GF-D8 (cell line): ENCODE results near the gene VSIR.

Experiments used
- DNase-seq: peaks from one replicate; lab custom pipeline; 2025; lab: John Stamatoyannopoulos, UW

VSIR gene

DNA sequence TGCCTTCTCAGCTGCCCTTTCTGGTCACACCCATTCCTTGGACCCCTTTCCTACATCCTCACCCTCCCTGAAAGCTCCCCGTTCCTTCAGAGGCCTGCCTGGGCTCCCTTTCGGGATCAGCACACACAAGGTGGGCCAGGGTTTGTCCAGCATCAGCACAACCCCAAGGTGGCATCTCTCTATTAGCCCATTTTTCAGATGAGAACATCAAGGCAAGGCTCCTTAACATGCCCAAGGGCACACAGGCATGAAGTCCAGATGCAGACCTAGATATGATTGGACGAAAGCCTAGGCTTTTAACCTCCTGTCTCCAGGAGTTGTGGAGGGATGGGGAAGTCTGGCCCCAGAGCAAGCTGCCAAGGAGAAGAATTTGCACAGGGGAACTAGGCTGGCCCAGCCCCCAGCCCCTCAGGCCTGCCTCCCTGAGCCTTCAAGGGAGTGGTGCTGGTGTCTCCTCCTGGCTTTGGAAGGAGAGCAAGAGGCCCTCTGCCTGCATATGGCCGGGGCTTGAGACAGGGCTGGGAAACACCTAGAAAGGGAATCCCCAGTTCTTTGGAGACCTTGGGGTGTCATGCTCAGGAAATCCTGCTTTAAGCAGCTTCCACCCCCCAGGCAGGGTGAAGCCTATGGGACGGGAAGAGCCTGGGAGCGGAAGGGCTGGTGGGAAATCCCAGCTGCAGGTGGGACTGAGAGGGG lies 9.0 kb upstream of the VSIR start:
- no peak for DNase-seq

DNA sequence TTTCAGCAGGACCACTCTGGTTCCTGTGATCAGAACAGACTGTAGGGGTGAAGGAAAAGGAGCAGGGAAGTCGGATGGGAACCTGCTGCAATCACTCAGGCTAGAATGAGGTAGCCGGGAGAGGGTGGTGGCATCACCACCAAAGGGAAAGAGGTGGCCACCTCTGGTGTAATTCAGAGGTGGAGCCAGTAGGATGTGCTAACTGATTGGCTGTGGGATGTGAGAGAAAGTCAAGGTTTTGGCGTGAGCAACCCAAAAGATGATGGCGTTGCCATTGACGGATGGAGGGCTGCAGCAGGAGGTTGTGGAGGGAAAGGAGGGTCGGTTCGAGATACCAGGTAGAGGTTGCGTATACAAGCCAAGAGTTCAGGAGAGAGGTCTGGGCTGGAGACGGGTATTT lies 7.4 kb upstream of the VSIR start:
- DNase-seq: no peak

DNA sequence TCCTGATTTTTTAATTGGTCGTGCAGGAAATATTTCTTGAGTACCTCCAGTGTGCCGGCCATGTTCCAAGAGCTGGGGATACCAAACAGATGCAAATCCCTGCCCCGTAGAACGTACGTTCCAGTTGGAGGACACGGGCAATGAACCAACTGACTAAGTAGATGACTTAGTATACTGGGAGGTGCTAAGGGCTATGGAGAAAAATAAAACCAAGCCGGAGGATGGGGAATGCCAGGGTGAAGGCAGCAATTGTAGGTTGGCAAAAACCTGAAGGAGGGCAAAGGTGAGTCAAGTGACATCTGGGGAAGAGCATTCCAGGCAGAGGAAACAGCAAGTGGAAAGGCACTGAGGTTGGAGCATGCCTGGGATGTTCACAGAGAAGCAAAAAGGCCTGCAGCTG lies 6.8 kb upstream of the VSIR start:
- no peak for DNase-seq

DNA sequence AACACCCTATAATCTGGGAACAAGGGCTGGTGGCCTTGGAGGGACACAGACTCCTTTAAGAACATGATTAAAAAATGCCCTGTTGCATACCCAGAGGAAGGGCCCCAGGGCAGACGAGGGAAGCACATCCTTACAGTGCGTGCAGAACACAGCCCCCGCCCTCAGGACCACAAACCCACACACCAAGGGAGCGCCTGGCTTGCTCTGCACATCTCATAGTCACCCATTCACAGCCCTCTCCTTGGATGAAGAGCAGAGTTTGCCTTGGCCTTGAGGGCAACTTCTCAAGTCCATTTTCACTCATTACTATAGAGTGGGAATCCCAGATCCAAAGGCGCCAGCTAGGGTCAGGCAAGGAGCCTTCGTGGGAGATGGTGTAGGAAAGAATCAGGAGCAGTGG lies 6.3 kb upstream of the VSIR start:
- DNase-seq: no peak

DNA sequence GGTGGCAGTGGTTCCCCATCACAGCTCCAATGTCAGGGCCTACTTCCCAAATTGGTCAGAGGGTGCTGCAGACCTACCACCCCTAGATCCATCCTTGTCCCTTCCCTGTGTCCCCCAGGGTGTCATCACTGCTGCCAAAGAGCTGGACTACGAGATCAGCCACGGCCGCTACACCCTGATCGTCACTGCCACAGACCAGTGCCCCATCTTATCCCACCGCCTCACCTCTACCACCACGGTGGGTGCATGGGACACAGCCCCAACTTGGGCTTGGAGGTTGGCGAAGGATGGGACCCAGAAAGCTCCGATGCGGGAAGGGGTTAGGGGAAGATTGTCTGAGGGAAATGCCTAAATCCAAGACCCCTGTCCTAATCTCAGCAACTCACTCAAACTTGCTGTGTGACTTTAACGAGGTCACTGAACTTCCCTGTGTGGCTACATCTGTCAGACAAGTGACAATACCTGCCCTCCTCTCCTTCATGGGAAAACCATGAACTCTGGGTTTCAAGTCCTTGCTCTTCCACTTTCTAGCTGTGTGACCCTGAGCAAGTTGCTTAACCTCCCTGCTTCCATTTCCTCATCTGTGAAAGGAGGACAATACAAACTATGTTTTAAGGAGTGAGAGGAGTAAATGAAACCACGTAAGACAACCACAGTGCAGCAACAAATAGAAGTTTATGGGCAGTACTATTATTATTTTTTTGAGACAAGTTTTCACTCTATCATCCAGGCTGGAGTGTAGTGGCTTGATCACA lies 4.9 kb upstream of the VSIR start:
- DNase-seq: no peak

DNA sequence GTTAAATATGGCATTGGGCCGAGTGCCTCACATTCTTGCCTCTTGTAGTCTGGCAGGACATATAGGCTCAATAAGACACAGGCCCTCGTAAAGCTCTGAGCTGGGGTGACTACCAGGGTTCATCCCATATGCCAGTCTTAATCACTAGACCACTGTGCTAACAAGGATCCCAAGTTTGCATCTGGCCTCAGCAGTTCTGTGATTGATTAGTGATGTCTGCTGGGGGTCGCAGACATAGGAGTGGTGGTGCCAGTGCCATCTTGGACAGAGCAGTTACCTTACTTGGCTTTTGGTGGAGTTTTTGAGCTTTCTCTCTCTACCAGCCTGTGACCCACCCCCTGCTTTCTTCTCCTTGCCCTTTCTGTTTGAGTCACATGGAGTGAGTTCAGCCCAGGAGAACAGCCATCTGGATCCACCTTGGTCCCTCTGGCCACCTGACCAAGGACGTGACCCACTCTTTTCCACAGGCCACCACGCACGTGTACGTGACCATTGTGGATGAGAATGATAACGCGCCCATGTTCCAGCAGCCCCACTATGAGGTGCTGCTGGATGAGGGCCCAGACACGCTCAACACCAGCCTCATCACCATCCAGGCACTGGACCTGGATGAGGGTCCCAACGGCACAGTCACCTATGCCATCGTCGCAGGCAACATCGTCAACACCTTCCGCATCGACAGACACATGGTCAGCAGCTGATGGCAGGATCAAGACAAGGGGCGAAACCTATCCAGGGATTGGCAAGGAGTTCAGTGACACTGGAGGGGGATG lies 4.1 kb upstream of the VSIR start:
- DNase-seq: no peak

DNA sequence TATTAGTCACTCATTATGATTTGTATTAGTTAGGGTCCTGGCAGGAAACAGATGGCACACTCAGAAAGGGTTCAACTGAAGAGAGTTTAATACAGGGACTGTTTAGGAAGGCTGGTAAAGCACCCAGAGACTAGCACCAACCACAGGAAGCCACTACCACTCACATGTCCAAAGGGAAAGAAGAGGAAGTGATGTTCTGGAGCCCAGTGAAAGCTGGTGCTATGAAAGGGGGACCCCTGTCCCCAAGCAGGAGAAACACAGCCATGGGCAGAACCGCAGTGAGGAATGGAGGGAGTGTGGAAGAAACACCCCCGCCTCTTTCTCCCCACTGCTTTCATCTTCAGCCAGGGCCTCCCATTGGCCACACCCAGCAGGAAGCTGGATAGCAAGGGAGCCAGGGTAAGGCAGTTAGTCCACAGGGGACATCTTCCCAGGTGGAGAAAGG lies 3.2 kb upstream of the VSIR start:
- DNase-seq: peak; percentile 74

DNA sequence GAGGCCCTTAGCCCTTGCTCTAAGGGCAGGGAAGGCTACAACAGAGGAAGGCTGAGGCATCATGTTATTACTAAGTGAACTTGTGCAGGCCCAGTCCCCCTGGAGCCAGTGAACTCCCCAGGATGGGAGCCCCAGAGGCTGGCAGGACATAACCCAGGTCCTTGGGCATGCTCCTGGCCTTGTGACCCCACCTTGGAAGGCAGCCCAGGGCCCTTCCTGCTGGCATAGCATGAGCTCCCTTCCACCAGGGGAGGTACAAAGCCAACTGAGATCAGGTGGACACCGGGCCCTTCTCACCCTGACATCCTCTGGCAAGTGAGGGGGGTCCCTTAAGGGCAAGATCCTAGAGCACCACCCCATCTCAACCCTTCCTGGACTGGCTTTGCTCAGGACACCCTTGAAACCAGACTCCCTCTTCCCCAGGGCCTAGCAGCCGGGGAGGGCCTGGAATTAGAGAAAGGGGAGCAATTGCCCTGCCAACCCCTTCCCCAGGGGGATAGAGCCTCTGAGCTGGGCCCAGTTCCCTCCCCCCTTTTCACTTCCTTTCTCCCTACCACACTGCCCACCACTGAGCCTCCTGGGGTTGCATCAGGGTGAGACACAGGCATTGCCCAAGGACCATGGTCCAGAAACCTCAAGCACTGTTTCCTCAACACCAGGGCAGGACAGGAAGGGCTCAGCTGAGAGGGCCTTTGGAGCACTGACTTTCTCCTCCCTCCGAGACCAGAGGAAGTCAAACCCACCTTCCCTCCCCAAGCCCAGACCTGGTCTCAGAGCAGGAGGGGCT lies 1.8 kb upstream of the VSIR start:
- DNase-seq: peak; percentile 95

DNA sequence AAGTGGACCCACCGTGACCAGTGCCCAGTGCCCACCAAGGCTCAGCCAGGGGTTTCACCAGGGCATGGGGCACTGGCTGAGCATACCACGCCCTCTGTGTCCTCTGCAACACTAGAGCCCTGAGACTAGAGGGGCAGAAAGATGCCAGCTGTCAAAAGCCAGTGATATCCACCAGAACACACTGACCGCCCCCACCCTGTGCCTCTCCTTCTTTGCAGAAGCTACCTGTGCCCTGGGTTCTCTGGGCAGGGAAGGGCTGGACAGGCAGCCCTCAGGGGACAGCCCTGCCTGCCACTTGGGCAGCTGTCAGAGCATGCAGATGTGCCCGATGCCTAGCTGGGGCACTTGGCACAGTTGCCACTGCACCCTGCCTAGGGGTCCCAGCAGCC lies 494 bp downstream of the VSIR start:
- DNase-seq: no peak

DNA sequence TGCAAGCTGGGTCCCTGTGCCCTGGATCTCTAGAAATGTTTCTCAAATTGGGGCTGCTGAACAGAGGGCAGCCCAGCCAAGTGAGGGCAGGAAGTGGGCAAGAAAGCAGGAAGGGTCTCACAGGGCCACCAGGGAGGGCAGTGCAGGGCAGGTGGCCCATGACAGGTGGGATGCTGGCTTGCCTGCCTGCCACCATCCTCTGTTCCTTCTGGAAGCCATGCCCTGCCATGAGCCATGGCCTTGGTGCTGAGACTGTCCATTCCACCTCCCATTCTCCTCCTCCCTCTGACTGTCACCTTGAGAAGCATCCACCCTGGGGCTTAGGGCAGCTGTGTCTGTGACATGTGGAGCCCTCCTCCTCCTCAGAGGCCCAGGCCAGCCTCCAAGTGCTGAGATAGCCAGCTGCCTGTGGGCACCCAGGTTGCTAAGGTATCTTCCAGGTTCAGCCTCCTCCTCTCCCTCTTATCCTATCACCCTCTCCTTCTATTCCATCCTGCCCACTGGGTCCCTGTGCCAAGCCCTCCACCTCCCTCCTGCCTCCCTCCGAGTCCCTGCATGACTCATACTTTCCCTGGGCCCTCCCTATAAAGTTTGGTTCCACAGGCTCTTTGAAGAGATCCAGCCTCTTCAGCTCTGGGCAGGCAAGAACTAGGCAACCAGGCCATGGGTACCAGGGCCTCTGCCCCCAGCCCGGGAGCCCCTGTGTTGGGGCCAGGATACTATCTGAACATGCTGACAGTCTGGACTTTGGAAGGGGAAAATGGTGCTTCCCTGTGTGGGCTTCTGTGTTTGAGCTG lies 1.3 kb downstream of the VSIR start:
- DNase-seq: no peak

DNA sequence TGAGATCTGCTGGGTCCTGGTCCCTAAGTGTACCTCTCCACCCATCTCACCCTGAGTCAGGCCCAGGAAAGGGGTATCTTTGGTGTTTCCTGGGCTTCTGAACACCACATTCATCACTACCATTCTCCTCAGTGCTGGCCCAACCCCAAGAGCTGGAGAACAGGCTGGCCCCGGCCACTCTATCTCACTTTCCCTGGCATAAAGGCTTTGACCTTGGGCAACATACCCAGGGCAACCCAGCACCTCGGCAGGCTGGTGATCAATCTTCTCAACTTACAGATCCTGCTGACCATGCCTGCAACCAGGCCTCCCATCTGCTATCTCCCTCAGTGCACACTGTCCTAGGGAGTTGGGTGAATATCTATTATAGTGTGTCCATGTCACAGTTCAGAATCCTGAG lies 2.1 kb downstream of the VSIR start:
- DNase-seq: no peak

DNA sequence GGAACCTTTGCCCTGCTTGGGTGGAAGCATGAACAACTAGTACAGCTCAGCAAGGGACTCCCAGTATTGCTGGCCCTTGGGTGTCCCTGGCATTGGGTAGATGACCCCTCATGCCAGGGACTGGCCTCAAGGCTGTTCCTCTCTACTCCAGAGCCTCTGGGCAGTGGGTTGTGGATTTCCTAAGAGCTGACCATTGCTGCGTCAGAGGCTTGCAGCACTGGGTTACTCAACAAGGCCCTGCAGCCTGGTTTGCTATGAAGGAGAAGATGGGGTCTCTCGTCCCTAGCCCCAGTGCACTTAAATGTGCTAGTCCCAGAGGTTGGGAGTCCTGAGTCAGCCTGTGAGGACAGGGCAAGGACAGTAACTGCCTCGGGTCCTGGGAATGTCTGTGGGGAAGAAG lies 2.5 kb downstream of the VSIR start:
- no peak for DNase-seq

DNA sequence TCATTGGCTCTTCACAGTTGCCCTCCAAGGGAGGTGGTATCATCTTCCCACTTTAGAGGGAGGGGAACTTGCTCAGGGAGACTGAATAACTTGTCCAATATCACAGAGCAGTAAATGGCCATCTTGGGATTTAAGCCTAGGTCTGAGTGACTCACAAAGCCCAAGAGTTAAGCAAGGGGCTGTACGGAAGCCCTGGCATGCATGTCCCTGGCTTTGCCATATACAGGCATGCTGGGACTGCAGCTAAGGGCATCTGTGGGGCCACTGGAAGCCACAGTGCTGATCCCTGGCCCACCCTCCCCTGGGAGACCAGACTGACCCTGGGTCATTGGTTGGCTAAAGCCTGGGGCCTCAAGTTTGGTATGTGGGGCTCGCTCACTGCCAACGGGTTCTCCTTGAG lies 3.1 kb downstream of the VSIR start:
- DNase-seq: no peak

DNA sequence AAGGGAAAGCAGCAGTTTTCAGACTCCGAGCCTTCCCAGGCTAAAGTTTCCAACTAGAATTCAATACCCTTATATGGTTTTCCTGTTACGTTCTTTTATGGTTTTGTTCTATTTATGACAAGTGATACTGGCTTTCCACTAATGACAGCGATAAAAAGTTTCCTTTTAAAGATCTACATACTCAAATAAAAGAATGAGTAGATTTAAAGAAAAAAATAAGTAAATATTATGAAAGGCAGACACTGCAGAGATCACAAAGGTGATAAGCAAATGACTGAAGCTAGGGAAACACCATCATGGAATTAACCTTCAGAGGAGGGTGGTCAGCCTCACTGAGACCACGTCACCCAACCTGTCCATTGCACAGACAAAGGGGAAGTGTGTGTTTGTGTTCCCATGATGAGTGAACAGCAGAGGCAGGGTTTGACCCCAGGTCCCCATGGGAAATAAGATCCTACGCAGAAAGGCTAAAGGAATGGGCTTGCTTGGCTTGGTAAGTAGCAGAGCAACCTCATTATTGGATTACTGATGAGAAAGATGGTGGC lies 4.0 kb downstream of the VSIR start:
- no peak for DNase-seq

DNA sequence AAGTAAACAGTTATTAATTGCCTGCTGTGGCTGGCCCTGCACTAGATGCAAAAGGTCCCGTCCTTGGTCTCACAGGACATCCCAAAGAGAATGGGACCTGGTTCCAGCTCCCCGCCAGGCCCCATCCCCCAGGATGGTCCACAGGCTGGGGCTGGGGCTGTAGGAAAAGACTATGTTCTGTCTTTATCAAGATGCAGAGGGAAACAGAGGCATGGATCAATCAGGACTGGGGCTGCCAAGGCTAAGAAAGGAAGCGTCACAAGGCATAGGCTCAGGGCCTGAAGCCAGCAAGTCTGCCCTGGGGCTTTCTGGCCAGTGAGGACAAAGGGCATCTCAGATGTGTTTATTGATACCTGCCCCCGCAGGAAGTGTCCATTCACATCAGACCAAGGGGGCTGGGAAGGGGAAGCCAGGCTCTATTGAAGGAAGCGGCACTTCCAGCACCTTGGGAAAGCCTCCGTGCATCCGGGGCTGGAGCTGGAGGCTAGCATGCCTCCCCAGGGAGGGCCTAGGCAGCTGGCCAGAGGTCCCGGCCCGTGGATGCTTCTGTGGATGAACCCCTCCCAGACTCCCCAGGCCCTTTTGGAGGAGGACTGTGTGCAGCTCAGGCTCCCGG lies 5.8 kb downstream of the VSIR start:
- DNase-seq: no peak

DNA sequence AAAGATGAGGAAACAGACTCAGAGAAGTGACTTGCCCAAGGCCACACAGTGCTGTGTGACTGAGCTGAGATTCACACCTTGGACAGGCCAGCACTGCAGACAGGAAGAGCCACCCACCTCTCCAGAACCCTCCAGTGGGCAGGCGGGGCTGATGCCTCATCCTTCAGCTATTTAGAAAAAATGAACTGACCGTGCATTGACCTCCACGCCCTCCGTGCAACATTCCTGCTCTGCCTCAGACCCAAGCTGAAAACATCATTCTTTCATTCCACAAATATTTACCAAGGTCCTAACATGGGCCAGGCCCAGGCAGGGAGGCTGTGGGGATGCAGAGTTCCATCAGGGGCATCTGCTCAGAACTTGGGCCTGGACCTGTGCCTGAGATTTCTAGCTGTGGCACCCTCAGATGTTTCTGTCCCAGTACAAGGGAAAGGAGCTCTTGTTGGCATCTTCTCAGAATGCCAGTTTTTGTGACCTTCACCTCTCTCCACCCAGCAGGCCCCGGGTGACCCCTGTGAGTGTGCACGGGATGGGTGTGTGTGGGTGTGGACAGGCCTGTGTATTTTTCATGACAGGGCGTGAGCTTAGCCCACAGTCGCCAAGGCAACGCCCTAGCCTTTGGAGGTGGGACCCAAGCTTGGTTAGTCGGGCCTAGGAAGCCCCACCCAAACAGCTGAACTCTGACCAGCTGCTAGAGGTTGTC lies 6.5 kb downstream of the VSIR start:
- DNase-seq: no peak

DNA sequence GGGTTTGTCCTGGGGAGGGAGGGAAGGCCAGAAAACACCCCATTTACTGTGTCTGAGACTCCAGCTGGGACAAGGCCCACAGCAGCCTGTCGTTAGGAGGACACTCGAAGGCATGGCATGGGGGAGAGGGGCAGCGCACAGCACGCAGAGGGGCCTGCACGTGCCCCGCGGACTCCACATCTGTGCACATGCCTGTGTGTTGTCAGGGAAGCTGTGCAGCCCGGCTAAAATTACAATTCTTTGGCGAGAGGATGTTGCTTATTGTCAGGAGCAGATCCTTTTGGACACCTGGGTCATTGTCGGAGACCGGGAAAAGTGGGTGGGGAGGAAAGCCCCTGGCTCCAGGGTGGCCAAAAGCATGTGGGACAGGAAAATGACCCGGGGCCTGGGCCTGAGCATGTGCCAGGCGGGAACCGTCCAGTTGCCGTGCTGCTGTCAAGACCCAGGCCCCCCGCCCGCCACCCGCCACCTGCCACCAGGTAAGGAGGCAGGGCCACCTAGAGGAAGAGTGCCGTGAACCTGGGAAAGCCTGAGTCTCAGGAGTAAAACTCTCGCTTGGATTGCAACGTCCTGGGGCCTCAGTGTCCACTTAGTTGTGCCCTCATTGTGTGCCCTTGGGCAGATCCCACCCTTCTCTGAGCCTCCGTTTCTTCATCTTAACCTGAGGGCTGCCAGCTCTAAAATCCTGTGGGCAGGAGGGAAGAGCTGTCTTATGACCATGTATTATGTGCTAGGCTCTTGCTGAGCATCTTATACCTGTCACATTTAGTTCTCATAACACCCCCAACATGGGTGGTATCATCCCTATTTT lies 7.2 kb downstream of the VSIR start:
- DNase-seq: no peak

DNA sequence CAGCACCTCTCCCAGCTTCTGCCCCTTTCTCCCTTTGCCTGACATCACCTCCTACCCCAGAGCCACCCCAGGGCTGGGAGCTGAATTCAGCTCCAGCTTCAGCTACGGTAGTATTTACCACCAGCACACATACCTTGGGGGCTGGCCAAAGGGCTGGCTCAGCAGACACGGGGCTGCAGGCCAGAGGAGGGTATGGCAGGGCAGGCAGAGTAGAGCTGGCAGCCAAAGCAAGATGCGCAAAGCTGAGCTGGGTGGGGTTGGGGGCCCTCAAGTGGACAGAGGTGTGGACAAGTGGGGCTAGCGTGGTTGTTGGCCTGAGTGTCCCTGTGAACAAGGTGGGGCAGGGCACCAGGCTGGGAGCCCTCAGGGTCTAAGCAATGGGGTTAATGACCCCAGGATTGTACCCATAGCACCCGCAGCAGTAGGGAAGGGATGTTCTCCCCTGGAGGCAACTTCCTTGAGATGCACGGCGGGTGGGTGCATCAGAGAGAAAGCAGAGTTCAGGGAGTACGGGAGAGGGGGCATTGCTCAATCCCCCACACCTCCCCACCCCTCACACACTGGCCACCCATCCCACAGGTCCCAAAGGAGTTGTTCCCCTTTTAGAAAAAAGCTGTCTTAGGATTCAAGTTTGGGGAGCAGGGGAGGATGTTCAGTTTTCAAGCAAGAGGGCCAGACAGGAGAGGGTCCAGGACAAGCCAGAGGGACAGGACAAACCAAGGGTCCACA lies 8.0 kb downstream of the VSIR start:
- DNase-seq: no peak
